MM.1S (cell line): Measurements from ENCODE around the gene PNMA3.
"Not testable (repeated sequence)": the region's sequence is repeated elsewhere in the genome, so short reads cannot be mapped to it uniquely, and the experiment has no call there.

Experiments used
- EZH2 ChIP-seq: fragments of 300-600 bp; sonication (generic); optimal IDR thresholded peaks from 2 replicates; pipeline ENCODE3; 2017; ENCODE audit warnings: low read depth, mild to moderate bottlenecking, antibody characterized with exemption, low read length, mixed read lengths
- EZH2phosphoT487 ChIP-seq: fragments of 300-600 bp; sonication (generic); IDR thresholded peaks from 2 replicates; pipeline ENCODE4 v1.6.1; 2018; ENCODE audit warnings: antibody characterized with exemption, low read length
- TF ChIP-seq, protein P1 (sequence below): fragments of 300-600 bp; sonication (generic); IDR thresholded peaks from 2 replicates; pipeline ENCODE4 v1.5.1; 2016; ENCODE audit warnings: antibody characterized with exemption, low read length, mixed read lengths

GRCh38 chrX:153028487-153028886, 27.8 kb upstream of the PNMA3 start:
- TF ChIP-seq EZH2, EZH2phosphoT487: not testable (repeated sequence)
- TF ChIP-seq, protein P1, sequence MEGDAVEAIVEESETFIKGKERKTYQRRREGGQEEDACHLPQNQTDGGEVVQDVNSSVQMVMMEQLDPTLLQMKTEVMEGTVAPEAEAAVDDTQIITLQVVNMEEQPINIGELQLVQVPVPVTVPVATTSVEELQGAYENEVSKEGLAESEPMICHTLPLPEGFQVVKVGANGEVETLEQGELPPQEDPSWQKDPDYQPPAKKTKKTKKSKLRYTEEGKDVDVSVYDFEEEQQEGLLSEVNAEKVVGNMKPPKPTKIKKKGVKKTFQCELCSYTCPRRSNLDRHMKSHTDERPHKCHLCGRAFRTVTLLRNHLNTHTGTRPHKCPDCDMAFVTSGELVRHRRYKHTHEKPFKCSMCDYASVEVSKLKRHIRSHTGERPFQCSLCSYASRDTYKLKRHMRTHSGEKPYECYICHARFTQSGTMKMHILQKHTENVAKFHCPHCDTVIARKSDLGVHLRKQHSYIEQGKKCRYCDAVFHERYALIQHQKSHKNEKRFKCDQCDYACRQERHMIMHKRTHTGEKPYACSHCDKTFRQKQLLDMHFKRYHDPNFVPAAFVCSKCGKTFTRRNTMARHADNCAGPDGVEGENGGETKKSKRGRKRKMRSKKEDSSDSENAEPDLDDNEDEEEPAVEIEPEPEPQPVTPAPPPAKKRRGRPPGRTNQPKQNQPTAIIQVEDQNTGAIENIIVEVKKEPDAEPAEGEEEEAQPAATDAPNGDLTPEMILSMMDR, result not testable (repeated sequence)
